Fibroblast of lung (primary cell): ENCODE measurements around the gene PSMD1. TPM values are rescaled to one million over a fixed set of nuclear protein-coding genes. Genes with fewer than 3 reads are reported as not detected.

Experiments used
- DNase-seq, 2 donors: peaks; one replicate each; pipeline versions ENCODE4 v3.0.0 to v3.0.0-alpha.2; 2010; ENCODE audit warnings: low read depth in 2 of 2
- H2AFZ ChIP-seq: 2 replicates; pipeline ENCODE4 v1.5.1; 2012; ENCODE audit warnings: low read length, control low read depth, inconsistent platforms
- H3K27ac ChIP-seq: 2 replicates; pipeline ENCODE4 v1.5.1; 2011; ENCODE audit warnings: low read length, control low read depth; ENCODE audit not compliant: insufficient read depth
- H3K27me3 ChIP-seq: 2 replicates; pipeline ENCODE4 v1.5.1; 2011; ENCODE audit warnings: mild to moderate bottlenecking, low read length; ENCODE audit not compliant: control insufficient read depth, insufficient read depth
- H3K36me3 ChIP-seq: 2 replicates; pipeline ENCODE4 v1.5.1; 2011; ENCODE audit warnings: low read length; ENCODE audit not compliant: control insufficient read depth, insufficient read depth
- H3K4me1 ChIP-seq: 2 replicates; pipeline ENCODE4 v1.5.1; 2011; ENCODE audit warnings: low read length; ENCODE audit not compliant: control insufficient read depth, insufficient read depth; ENCODE audit errors: extremely low read depth
- H3K4me2 ChIP-seq: 2 replicates; pipeline ENCODE4 v1.5.1; 2011; ENCODE audit warnings: low read length, control low read depth; ENCODE audit not compliant: insufficient read depth; ENCODE audit errors: extremely low read depth
- H3K4me3 ChIP-seq, 4 experiments: fragments of 200-600 bp in 1 of 4; sonication (generic) in 1 of 4; replicated peaks in 1 of 4; 2 replicates each; pipeline ENCODE4 v1.5.1; 2011 to 2016; ENCODE audit warnings: low read length in 4 of 4, low read depth in 3 of 4, mild to moderate bottlenecking in 3 of 4, control low read depth in 2 of 4, inconsistent platforms in 1 of 4, mixed read lengths in 1 of 4; ENCODE audit not compliant: insufficient read depth in 1 of 4; ENCODE audit errors: control extremely low read depth in 1 of 4
- H3K79me2 ChIP-seq: 2 replicates; pipeline ENCODE4 v1.5.1; 2012; ENCODE audit warnings: mild to moderate bottlenecking, low read length, inconsistent platforms; ENCODE audit not compliant: control insufficient read depth, insufficient read depth
- H3K9ac ChIP-seq: 2 replicates; pipeline ENCODE4 v1.5.1; 2011; ENCODE audit warnings: mild to moderate bottlenecking, low read length, control low read depth; ENCODE audit not compliant: insufficient read depth
- H3K9me3 ChIP-seq: 2 replicates; pipeline ENCODE4 v1.5.1; 2012; ENCODE audit warnings: low read depth, low read length; ENCODE audit not compliant: control insufficient read depth, insufficient read depth
- H4K20me1 ChIP-seq: 2 replicates; pipeline ENCODE4 v1.5.1; 2011; ENCODE audit warnings: low read length; ENCODE audit not compliant: control insufficient read depth, insufficient read depth; ENCODE audit errors: extremely low read depth
- CTCF ChIP-seq, 2 donors: IDR thresholded peaks in 1 of 2; conservative IDR thresholded peaks in 1 of 2; 1 replicate in 1 of 2; 2 replicates in 1 of 2; pipeline ENCODE4 v1.5.1; 2011 to 2012; ENCODE audit warnings: low read length in 2 of 2, control low read depth in 1 of 2, inconsistent platforms in 1 of 2, low read depth in 1 of 2, mild to moderate bottlenecking in 1 of 2
- EZH2 ChIP-seq: IDR thresholded peaks from 2 replicates; pipeline ENCODE4 v1.5.1; 2012; ENCODE audit warnings: low read length, control low read depth, mild to moderate bottlenecking; ENCODE audit errors: missing control alignments
- polyA plus RNA-seq, 2 donors: library from polyadenylated mRNA; depleted of rRNA in 1 of 2; stranded (reverse) in 1 of 2; unstranded in 1 of 2; fragments of >200 nt; gene quantifications; 2 replicates each; pipeline ENCODE4 v1.2.1, GENCODE V29; 2011 to 2012; ENCODE audit warnings: missing spikeins in 1 of 2
- total RNA-seq: library from RNA; depleted of rRNA; stranded (reverse); fragments of >200 nt; gene quantifications from 2 replicates; pipeline ENCODE4 v1.2.1, GENCODE V29; 2014

PSMD1 gene
- total and polyA plus RNA-seq, 2 donors (not counting 1 experiment from before 2014, with no cell fraction given), result 125 to 144 TPM

GRCh38 chr2:231201475-231201814 is 144.8 kb downstream of the PSMD1 start:
- Histone ChIP-seq H3K27ac (no peak overlapping the region), H3K79me2 (peaks cover 37% of the 10 kb centered on the region), H3K9ac (no peak overlapping the region), H3K4me1 (peaks cover 8% of the 10 kb centered on the region), H3K4me2 (peak overlapping the region; percentile 49), H3K36me3 (peaks cover 6% of the 10 kb centered on the region), H2AFZ (no peak overlapping the region), H3K9me3 (no peaks in the 10 kb centered on the region), H4K20me1 (no peaks in the 10 kb centered on the region), H3K27me3 (no peaks in the 10 kb centered on the region), H3K4me3 (peak overlapping the region in 1 of 4 experiments; percentile 94)
- DNase-seq, result peak in 1 of 2 donors; percentile 42
- TF ChIP-seq EZH2, result no peak
- TF ChIP-seq CTCF (conservative IDR thresholded peaks at IDR 0.05 in 1 of 2, IDR thresholded peaks at IDR 0.05 in 1 of 2; ENCODE audit: low read depth in 1 of 2, low read length in 2 of 2), result no peak

- no peak overlapping the region for H3K27ac ChIP-seq
- H3K27me3 ChIP-seq, result no peaks in the 10 kb centered on the region
- H4K20me1 ChIP-seq, result no peaks in the 10 kb centered on the region
- no peak for DNase-seq
- H3K79me2 ChIP-seq, result peaks cover 37% of the 10 kb centered on the region
- H3K36me3 ChIP-seq, result peaks cover 7% of the 10 kb centered on the region
- H3K9me3 ChIP-seq, result no peaks in the 10 kb centered on the region
- H3K4me3 ChIP-seq, result no peak overlapping the region
- H3K4me2 ChIP-seq, result no peak overlapping the region
- no peak overlapping the region for H2AFZ ChIP-seq
- peaks cover 7% of the 10 kb centered on the region for H3K4me1 ChIP-seq
- no peak for TF ChIP-seq CTCF (conservative IDR thresholded peaks at IDR 0.05 in 1 of 2, IDR thresholded peaks at IDR 0.05 in 1 of 2; ENCODE audit: low read depth in 1 of 2, low read length in 2 of 2)
- TF ChIP-seq EZH2, result no peak
- H3K9ac ChIP-seq, result no peak overlapping the region
Measured at GRCh38 chr2:231203087-231203486, 146.4 kb downstream of the PSMD1 start.

GRCh38 chr2:231204146-231204545 is 147.5 kb downstream of the PSMD1 start:
- no peaks in the 10 kb centered on the region for H3K27me3 ChIP-seq
- no peak for DNase-seq
- H3K36me3 ChIP-seq, result peaks cover 14% of the 10 kb centered on the region
- TF ChIP-seq EZH2, result no peak
- TF ChIP-seq CTCF (conservative IDR thresholded peaks at IDR 0.05 in 1 of 2, IDR thresholded peaks at IDR 0.05 in 1 of 2; ENCODE audit: low read depth in 1 of 2, low read length in 2 of 2), result no peak
- no peak overlapping the region for H2AFZ ChIP-seq
- no peaks in the 10 kb centered on the region for H3K9me3 ChIP-seq
- H3K4me1 ChIP-seq, result peaks cover 7% of the 10 kb centered on the region
- H4K20me1 ChIP-seq, result no peaks in the 10 kb centered on the region
- H3K27ac ChIP-seq, result no peak overlapping the region
- no peak overlapping the region for H3K4me3 ChIP-seq
- H3K9ac ChIP-seq, result no peak overlapping the region
- H3K4me2 ChIP-seq, result no peak overlapping the region
- peaks cover 37% of the 10 kb centered on the region for H3K79me2 ChIP-seq
